Keratinocyte (primary cell): Measurements from ENCODE around the gene NR0B1. TPM values are rescaled to one million over a fixed set of nuclear protein-coding genes. Genes with fewer than 3 reads are reported as not detected.

Experiments
- DNase-seq: peaks from one replicate; pipeline ENCODE4 v3.0.0-alpha.2; 2011; ENCODE audit warnings: low read depth, missing footprints, low spot score
- FAIRE-seq: peaks from 2 replicates; lab custom pipeline; 2011; peaks lifted over from hg19 to GRCh38; lab: Jason Lieb, UNC
- H2AFZ ChIP-seq: 2 replicates; pipeline ENCODE4 v1.6.0; 2012; ENCODE audit warnings: low read length, control low read depth, inconsistent platforms; ENCODE audit not compliant: control insufficient read depth
- H3K27ac ChIP-seq: 2 replicates; pipeline ENCODE4 v1.5.1; 2011; ENCODE audit warnings: low read length; ENCODE audit not compliant: control insufficient read depth, insufficient read depth
- H3K27me3 ChIP-seq: 3 replicates; pipeline ENCODE4 v1.6.0; 2011; ENCODE audit warnings: low read length; ENCODE audit not compliant: control insufficient read depth, insufficient read depth; ENCODE audit errors: extremely low read depth
- H3K36me3 ChIP-seq, 2 experiments: 2 replicates in 1 of 2; 3 replicates in 1 of 2; pipeline ENCODE4 v1.5.1; 2011; ENCODE audit warnings: low read length in 2 of 2, mild to moderate bottlenecking in 1 of 2; ENCODE audit not compliant: control insufficient read depth in 2 of 2, insufficient read depth in 2 of 2; ENCODE audit errors: extremely low read depth in 1 of 2
- H3K4me1 ChIP-seq: 3 replicates; pipeline ENCODE4 v1.5.1; 2011; ENCODE audit warnings: low read length; ENCODE audit not compliant: control insufficient read depth, insufficient read depth; ENCODE audit errors: extremely low read depth
- H3K4me2 ChIP-seq: 3 replicates; pipeline ENCODE4 v1.6.0; 2011; ENCODE audit warnings: low read depth, low read length; ENCODE audit not compliant: control insufficient read depth, insufficient read depth; ENCODE audit errors: extremely low read depth
- H3K4me3 ChIP-seq, 3 experiments: fragments of 200-600 bp in 1 of 3; sonication (generic) in 1 of 3; 2 replicates in 2 of 3; 3 replicates in 1 of 3; pipeline ENCODE4 v1.5.1; 2011 to 2016; ENCODE audit warnings: low read length in 3 of 3, mild to moderate bottlenecking in 3 of 3, control low read depth in 2 of 3, inconsistent platforms in 1 of 3, low read depth in 1 of 3, mixed read lengths in 1 of 3, mixed run types in 1 of 3, moderate library complexity in 1 of 3; ENCODE audit not compliant: control insufficient read depth in 2 of 3, insufficient read depth in 2 of 3; ENCODE audit errors: extremely low read depth in 1 of 3
- H3K79me2 ChIP-seq: 2 replicates; pipeline ENCODE4 v1.6.0; 2012; ENCODE audit warnings: low read length; ENCODE audit not compliant: control insufficient read depth, insufficient read depth
- H3K9ac ChIP-seq: 3 replicates; pipeline ENCODE4 v1.6.0; 2011; ENCODE audit warnings: low read length; ENCODE audit not compliant: control insufficient read depth, insufficient read depth; ENCODE audit errors: extremely low read depth
- H3K9me1 ChIP-seq: 3 replicates; pipeline ENCODE4 v1.6.0; 2011; ENCODE audit warnings: low read length; ENCODE audit not compliant: control insufficient read depth, insufficient read depth; ENCODE audit errors: extremely low read depth
- H3K9me3 ChIP-seq: 2 replicates; pipeline ENCODE4 v1.5.1; 2012; ENCODE audit warnings: low read depth, low read length; ENCODE audit not compliant: control insufficient read depth
- H4K20me1 ChIP-seq: 3 replicates; pipeline ENCODE4 v1.6.0; 2011; ENCODE audit warnings: low read length; ENCODE audit not compliant: control insufficient read depth, insufficient read depth; ENCODE audit errors: extremely low read depth
- EZH2 ChIP-seq: IDR thresholded peaks from one replicate; pipeline ENCODE4 v1.6.1; 2012; ENCODE audit warnings: inconsistent platforms, mild to moderate bottlenecking, low read length, moderate library complexity
- dilution Hi-C: fragments of 300-500 bp; cut with MboI; formaldehyde crosslinking; loops from one replicate; pipeline ENCODE4 v1.7.0; 2020; ENCODE audit warnings: low sequenced_read_pairs; ENCODE audit not compliant: extremely low pct_ligation_motif_present
- polyA plus RNA-seq, 5 experiments: library from polyadenylated mRNA; depleted of rRNA in 3 of 5; stranded (reverse) in 3 of 5; stranded (forward) in 1 of 5; unstranded in 1 of 5; fragments of >200 nt; gene quantifications; 1 replicate in 1 of 5; 2 replicates in 3 of 5; 3 replicates in 1 of 5; pipeline versions ENCODE4 v1.2.1 to v1.2.3, GENCODE V29; 2011 to 2012; ENCODE audit warnings: missing spikeins in 2 of 5, low read depth in 1 of 5, low replicate concordance in 1 of 5
- TF ChIP-seq, protein P1 (sequence below), 3 experiments: IDR thresholded peaks in 1 of 3; conservative IDR thresholded peaks in 1 of 3; optimal IDR thresholded peaks in 1 of 3; 2 replicates in 2 of 3; 3 replicates in 1 of 3; pipeline versions ENCODE3 to v1.5.1; 2011; ENCODE audit warnings: low read length in 3 of 3, mild to moderate bottlenecking in 3 of 3, moderate library complexity in 2 of 3, control low read depth in 1 of 3, inconsistent platforms in 1 of 3; ENCODE audit not compliant: insufficient read depth in 2 of 3; ENCODE audit errors: extremely low read depth in 1 of 3

NR0B1 gene
- polyA plus RNA-seq, 1 donor (not counting 4 experiments of a cell fraction or from before 2014, with no cell fraction given) = not detected

DNA sequence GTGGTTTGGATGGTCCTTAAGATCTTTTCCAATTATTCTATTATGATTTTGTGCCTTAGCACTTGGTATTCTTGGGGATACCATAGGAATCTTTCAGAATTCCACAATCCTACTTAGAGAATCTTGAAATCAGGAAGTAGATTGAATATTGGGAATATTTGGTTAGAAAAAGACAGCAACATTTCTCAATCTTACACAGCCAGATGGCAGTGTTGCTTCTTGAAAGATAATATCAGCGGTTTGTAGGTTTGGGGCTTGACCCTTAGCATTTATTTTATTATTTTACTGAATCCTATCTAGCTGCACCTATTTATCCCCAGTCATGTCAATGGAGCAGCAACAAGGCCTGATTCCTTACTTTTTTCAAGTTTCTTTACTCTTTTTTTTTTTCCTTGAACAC is 33.7 kb downstream of the NR0B1 start:
- no peak overlapping the region for H3K4me2 ChIP-seq
- H3K27me3 ChIP-seq = no peaks in the 10 kb centered on the region
- no peak for FAIRE-seq
- H3K9me1 ChIP-seq = no peaks in the 10 kb centered on the region
- TF ChIP-seq EZH2 = no peak
- TF ChIP-seq, protein P1, sequence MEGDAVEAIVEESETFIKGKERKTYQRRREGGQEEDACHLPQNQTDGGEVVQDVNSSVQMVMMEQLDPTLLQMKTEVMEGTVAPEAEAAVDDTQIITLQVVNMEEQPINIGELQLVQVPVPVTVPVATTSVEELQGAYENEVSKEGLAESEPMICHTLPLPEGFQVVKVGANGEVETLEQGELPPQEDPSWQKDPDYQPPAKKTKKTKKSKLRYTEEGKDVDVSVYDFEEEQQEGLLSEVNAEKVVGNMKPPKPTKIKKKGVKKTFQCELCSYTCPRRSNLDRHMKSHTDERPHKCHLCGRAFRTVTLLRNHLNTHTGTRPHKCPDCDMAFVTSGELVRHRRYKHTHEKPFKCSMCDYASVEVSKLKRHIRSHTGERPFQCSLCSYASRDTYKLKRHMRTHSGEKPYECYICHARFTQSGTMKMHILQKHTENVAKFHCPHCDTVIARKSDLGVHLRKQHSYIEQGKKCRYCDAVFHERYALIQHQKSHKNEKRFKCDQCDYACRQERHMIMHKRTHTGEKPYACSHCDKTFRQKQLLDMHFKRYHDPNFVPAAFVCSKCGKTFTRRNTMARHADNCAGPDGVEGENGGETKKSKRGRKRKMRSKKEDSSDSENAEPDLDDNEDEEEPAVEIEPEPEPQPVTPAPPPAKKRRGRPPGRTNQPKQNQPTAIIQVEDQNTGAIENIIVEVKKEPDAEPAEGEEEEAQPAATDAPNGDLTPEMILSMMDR (optimal IDR thresholded peaks at IDR 0.05 in 1 of 3, IDR thresholded peaks at IDR 0.05 in 1 of 3, conservative IDR thresholded peaks at IDR 0.05 in 1 of 3; ENCODE audit: extremely low read depth in 1 of 3, insufficient read depth in 2 of 3, low read length in 3 of 3) = peak in 2 of 3 experiments; percentile 10 to 13
- no peaks in the 10 kb centered on the region for H3K4me1 ChIP-seq
- DNase-seq = no peak
- dilution Hi-C loops = no loop called here
- H4K20me1 ChIP-seq = no peaks in the 10 kb centered on the region
- H3K79me2 ChIP-seq = no peaks in the 10 kb centered on the region
- no peak overlapping the region for H3K4me3 ChIP-seq
- no peaks in the 10 kb centered on the region for H3K9me3 ChIP-seq
- H3K9ac ChIP-seq = no peak overlapping the region
- no peak overlapping the region for H3K27ac ChIP-seq
- H2AFZ ChIP-seq = no peak overlapping the region
- no peaks in the 10 kb centered on the region for H3K36me3 ChIP-seq

DNA sequence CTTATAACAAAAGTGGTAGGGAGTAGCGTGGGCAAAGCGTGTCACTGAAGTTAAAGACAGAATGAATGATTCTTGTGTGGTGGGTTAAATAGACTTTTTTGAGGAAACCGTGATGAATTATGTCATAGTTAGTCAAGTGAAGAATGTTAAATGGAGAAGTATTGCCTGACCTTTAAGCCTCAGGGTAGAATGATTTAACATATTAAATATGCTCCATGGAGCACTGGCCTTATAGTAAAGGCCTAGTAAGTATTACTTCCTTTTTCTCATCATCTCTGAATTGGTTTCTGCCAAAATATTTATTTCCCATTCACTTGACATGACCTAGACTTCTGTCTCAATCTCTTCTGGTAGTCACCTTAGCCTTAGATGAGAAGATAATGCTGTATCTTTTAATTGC is 38.6 kb downstream of the NR0B1 start:
- DNase-seq = no peak
- dilution Hi-C loops = no loop called here
- no peak overlapping the region for H3K27ac ChIP-seq
- no peaks in the 10 kb centered on the region for H3K9me3 ChIP-seq
- no peak for FAIRE-seq
- H3K9me1 ChIP-seq = no peaks in the 10 kb centered on the region
- no peak overlapping the region for H3K4me2 ChIP-seq
- H4K20me1 ChIP-seq = no peaks in the 10 kb centered on the region
- H3K27me3 ChIP-seq = no peaks in the 10 kb centered on the region
- H3K9ac ChIP-seq = no peak overlapping the region
- no peaks in the 10 kb centered on the region for H3K79me2 ChIP-seq
- TF ChIP-seq, protein P1 (optimal IDR thresholded peaks at IDR 0.05 in 1 of 3, IDR thresholded peaks at IDR 0.05 in 1 of 3, conservative IDR thresholded peaks at IDR 0.05 in 1 of 3; ENCODE audit: extremely low read depth in 1 of 3, insufficient read depth in 2 of 3, low read length in 3 of 3) = no peak
- no peak for TF ChIP-seq EZH2
- no peaks in the 10 kb centered on the region for H3K36me3 ChIP-seq
- no peak overlapping the region for H2AFZ ChIP-seq
- no peaks in the 10 kb centered on the region for H3K4me1 ChIP-seq
- H3K4me3 ChIP-seq = no peak overlapping the region
